Transverse colon (tissue), 4 donors: ENCODE results near the gene ST3GAL4. TPM values are rescaled to one million over a fixed set of nuclear protein-coding genes. Genes with fewer than 3 reads are reported as not detected.
A peak's percentile ranks its signal among the peaks of the same experiment; 100 is the strongest.
"Not testable (repeated sequence)": the region's sequence is repeated elsewhere in the genome, so short reads cannot be mapped to it uniquely, and the experiment has no call there.

Experiments used
- DNase-seq: peaks from one replicate; pipeline ENCODE4 v3.0.0-alpha.2; 2019
- H3K27ac ChIP-seq, 4 donors: fragments of 200-600 bp; sonication (generic); 2 replicates each; pipeline ENCODE4 v1.5.1; 2016 to 2018; ENCODE audit warnings: inconsistent platforms in 4 of 4
- H3K27me3 ChIP-seq: fragments of 200-600 bp; sonication (generic); 2 replicates; pipeline ENCODE4 v1.5.1; 2017; ENCODE audit warnings: inconsistent platforms
- H3K36me3 ChIP-seq, 4 donors: fragments of 200-600 bp; sonication (generic); 2 replicates each; pipeline ENCODE4 v1.5.1; 2017 to 2019; ENCODE audit warnings: inconsistent platforms in 4 of 4
- H3K4me1 ChIP-seq, 4 donors: fragments of 200-600 bp; sonication (generic); 2 replicates each; pipeline ENCODE4 v1.5.1; 2017 to 2020; ENCODE audit warnings: inconsistent platforms in 4 of 4
- H3K4me3 ChIP-seq, 4 donors: fragments of 200-600 bp; sonication (generic); 1 replicate in 1 of 4; 2 replicates in 3 of 4; pipeline versions ENCODE4 v1.5.1 to v1.6.1; 2017 to 2019; ENCODE audit warnings: inconsistent platforms in 4 of 4
- H3K9me3 ChIP-seq, 2 donors: fragments of 200-600 bp; sonication (generic); 2 replicates each; pipeline ENCODE4 v1.5.1; 2017 to 2019; ENCODE audit warnings: inconsistent platforms in 2 of 2
- EP300 ChIP-seq: sonication (generic); formaldehyde crosslinking; IDR thresholded peaks from one replicate; pipeline ENCODE4 v1.6.1; 2017; ENCODE audit warnings: antibody characterized with exemption, low read depth
- POLR2A ChIP-seq: fragments of 450-650 bp; IDR thresholded peaks from one replicate; pipeline ENCODE4 v1.6.1; 2016; ENCODE audit warnings: antibody characterized with exemption, mild to moderate bottlenecking, moderate library complexity
- POLR2AphosphoS5 ChIP-seq, 3 donors: sonication (generic); formaldehyde crosslinking; IDR thresholded peaks; one replicate each; pipeline ENCODE4 v1.6.1; 2016; ENCODE audit warnings: antibody characterized with exemption in 3 of 3
- WGBS, 2 donors: methylation state at CpG; one replicate each; pipeline ENCODE4 v1.1.5; 2018; ENCODE audit warnings: low coverage in 1 of 2; 5-methylcytosine and 5-hydroxymethylcytosine counted together
- in situ Hi-C, 4 donors: fragments of 200-750 bp; cut with MboI; loops; one replicate each; pipeline versions ENCODE4 v1.15.0 to v1.15.1; 2017; ENCODE audit warnings: low sequenced_read_pairs in 3 of 4, low pct_ligation_motif_present in 1 of 4, low pct_unique_long_range_greater_than_20kb in 1 of 4
- intact Hi-C: fragments of 100-400 bp; cut with DNase I; formaldehyde crosslinking; loops from one replicate; pipeline ENCODE4 v1.15.1; 2023; ENCODE audit warnings: low total_unique reads
- total RNA-seq, 4 donors: library from RNA; depleted of rRNA; stranded (reverse); fragments of >200 nt; gene quantifications; one replicate each; pipeline ENCODE4 v1.1.0, GENCODE V29; 2016
- TF ChIP-seq, protein P1 (sequence below), 5 experiments: fragments of 200-600 bp in 3 of 5; fragments of 450-650 bp in 2 of 5; sonication (generic) in 3 of 5; IDR thresholded peaks; 1 replicate in 2 of 5; 2 replicates in 3 of 5; pipeline ENCODE4 v1.5.1; 2016 to 2017; ENCODE audit warnings: antibody characterized with exemption in 5 of 5, inconsistent platforms in 3 of 5, mild to moderate bottlenecking in 2 of 5, moderate library complexity in 1 of 5

ST3GAL4 gene
- total RNA-seq, 4 donors from 2014 or later = 26.1 to 206 (median 166) TPM

DNA sequence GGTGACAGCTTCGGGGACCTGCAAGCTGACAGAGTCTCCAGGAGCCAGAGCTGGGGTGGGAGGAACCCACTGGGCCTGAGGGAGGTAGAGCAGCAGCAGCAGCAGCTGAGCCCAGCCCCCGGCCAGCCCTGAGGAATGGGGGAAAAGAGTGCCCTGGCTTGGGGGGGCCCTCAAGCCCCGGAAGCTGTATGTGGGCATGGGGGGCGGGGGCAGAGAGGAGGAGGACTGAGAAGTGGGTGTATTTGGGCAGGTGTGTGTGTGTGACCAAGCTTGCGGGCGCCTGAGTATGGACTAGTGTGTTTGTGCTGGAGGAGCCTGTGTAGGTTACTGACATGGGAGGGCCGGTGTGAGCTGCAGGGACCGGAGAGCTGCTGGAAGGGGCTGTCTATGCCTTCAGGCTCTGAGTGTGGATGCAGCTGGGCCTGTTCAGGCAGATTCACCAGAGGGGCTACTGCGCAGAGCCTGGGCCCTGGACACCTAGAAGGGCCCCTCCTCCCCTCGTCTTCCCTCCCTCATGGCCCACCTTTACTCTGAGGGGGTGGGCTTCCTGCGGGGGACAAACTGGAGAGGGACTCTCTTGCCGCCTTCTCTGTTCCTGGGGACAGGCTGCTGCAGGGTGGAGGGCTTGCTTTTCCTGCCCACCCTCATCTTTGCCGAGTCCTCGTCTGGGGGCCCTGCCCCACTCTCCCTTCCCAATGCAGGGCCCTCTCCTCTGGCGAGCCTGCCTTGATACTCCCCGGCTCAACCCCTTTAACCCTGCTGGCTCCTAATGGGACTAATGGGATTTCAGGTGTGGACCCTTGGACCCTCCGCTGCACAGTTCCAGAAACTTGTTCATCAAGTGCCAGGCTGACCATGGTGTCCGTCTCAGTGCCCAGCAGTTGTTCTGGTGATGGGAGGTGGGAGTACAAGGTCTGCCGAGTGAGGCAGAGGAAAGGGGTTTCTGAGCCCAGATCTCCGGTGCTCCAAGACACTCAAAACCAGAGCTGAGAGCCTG, 28.2 kb downstream of the ST3GAL4 start:
- Histone ChIP-seq H3K9me3 (no peaks in the 10 kb centered on the region), H3K36me3 (no peaks in the 10 kb centered on the region), H3K4me3 (no peak overlapping the region), H3K27me3 (no peaks in the 10 kb centered on the region), H3K27ac (peak overlapping the region in 2 of 4 donors; percentile 5 to 15), H3K4me1 (peaks cover 9 to 30% (median 13%) of the 10 kb centered on the region in 4 donors)
- TF ChIP-seq, protein P1, sequence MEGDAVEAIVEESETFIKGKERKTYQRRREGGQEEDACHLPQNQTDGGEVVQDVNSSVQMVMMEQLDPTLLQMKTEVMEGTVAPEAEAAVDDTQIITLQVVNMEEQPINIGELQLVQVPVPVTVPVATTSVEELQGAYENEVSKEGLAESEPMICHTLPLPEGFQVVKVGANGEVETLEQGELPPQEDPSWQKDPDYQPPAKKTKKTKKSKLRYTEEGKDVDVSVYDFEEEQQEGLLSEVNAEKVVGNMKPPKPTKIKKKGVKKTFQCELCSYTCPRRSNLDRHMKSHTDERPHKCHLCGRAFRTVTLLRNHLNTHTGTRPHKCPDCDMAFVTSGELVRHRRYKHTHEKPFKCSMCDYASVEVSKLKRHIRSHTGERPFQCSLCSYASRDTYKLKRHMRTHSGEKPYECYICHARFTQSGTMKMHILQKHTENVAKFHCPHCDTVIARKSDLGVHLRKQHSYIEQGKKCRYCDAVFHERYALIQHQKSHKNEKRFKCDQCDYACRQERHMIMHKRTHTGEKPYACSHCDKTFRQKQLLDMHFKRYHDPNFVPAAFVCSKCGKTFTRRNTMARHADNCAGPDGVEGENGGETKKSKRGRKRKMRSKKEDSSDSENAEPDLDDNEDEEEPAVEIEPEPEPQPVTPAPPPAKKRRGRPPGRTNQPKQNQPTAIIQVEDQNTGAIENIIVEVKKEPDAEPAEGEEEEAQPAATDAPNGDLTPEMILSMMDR (IDR thresholded peaks at IDR 0.05) = no peak
- TF ChIP-seq POLR2A = no peak
- no peak for TF ChIP-seq POLR2AphosphoS5 (IDR thresholded peaks at IDR 0.05)
- no peak for TF ChIP-seq EP300
- in situ Hi-C loops (no loop called here), intact Hi-C loops (no loop called here)
- DNase-seq = no peak
- WGBS, 2 donors = 77 to 100% methylated on average over 1 to 19 of the region's 20 CpGs

DNA sequence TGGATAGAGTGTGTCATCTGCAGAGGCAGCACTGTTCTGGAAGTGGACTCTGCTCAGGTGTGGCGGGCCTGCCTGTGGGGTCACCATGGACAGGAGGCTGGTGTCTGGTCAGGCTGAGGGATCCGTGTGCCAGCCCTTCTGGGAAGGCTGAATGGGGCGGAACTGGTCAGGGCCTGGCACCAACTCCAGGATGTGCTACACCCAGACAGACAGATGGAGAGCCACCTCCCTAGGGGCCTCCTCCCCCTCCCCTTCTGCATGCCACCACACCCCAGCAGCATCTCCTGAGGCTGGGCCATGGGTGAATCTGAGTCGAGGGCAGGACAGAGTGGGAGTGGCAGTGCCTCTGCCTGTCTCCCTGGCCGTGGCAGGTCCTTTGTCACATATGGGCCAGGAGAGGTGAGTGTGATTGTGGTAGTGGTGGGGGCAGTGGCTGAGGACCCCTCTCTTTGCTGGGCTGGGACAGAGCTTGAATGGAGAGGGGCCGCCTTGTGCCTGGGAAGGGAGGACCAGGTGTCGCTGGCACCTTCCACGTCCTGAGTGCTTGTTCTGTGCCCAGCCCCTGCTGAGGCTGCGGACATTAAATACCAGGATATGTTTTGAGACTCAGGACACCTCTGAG, 29.1 kb downstream of the ST3GAL4 start:
- intact Hi-C loops (no loop called here), in situ Hi-C loops (no loop called here)
- peak overlapping the region in 2 of 4 donors; percentile 34 to 66 for H3K27ac ChIP-seq
- H3K27me3 ChIP-seq = no peaks in the 10 kb centered on the region
- no peak overlapping the region for H3K4me3 ChIP-seq
- H3K4me1 ChIP-seq = peaks cover 9 to 30% (median 13%) of the 10 kb centered on the region in 4 donors
- TF ChIP-seq POLR2A (peak; percentile 30), POLR2AphosphoS5 (IDR thresholded peaks at IDR 0.05) (peak in 1 of 3 donors; percentile 45)
- TF ChIP-seq, protein P1 (IDR thresholded peaks at IDR 0.05) = no peak
- 79 to 100% methylated on average over 1 to 7 of the region's 9 CpGs for WGBS, 2 donors
- DNase-seq = peak; percentile 64
- H3K36me3 ChIP-seq = no peaks in the 10 kb centered on the region
- no peaks in the 10 kb centered on the region for H3K9me3 ChIP-seq

DNA sequence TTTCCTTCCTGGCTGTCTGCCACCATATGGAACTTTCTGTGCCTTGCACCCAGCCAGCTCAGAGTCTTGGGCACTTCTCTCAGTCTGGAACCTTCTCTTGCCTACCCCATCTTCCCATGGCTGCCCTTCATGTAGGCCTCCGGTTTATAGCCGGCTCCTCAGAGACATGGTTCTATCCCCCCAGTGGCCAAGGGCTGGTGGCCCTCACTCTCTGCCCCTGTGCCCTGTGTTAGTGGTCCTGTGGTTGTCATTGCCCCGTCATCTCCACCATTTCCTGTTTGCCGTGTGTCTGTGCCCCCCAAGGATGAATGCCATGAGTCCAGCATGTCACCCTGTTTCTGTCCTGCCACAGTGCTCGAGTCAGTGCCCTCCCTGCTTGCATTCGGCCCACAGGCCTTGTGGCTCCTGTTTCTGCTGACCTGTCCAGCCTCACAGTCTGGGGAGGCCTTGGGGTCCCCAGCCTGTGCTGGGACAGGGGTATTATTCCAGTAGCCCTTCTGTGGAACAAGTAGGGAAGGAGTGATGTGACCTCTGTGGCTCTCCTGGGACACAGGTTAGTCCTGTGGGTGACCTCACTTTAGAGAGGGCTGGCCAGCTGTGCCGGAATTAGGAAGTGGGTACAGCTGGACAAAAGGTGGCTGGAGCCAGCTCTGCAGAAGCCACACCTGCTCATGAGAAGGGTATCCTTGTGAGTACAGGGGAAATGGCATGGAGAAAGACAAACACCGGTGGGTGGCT, 30.7 kb downstream of the ST3GAL4 start:
- DNase-seq = no peak
- intact Hi-C loops (no loop called here), in situ Hi-C loops (no loop called here)
- peak overlapping the region; percentile 17 to 66 (median 53) for H3K27ac ChIP-seq
- 66 to 100% methylated on average over 2 to 8 of the region's 8 CpGs for WGBS, 2 donors
- no peak overlapping the region for H3K4me3 ChIP-seq
- no peaks in the 10 kb centered on the region for H3K36me3 ChIP-seq
- TF ChIP-seq POLR2A = no peak
- TF ChIP-seq, protein P1 (IDR thresholded peaks at IDR 0.05) = no peak
- no peak for TF ChIP-seq EP300
- no peak for TF ChIP-seq POLR2AphosphoS5 (IDR thresholded peaks at IDR 0.05)
- H3K9me3 ChIP-seq = no peaks in the 10 kb centered on the region
- peaks cover 9 to 30% (median 13%) of the 10 kb centered on the region in 4 donors for H3K4me1 ChIP-seq
- H3K27me3 ChIP-seq = no peaks in the 10 kb centered on the region

DNA sequence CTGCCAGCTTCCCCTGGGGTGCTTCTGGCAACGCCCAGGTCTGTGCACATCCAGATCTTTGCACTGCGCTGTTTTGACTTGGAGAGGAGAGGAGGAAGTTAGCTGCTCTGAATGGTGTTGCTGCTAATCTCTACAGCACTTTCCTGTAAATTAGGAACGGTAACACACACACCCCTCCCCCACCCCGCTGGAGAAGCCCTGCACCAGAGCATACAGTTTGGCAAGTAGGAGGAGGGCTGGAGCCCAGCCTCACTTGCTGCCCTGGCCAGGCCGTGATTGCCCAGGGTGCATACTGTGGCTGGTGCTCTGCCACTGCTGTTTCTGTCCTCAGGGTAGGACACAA, 31.2 kb downstream of the ST3GAL4 start:
- peak overlapping the region in 3 of 4 donors; percentile 53 to 66 (median 53) for H3K27ac ChIP-seq

More for the DNA sequence above, 31.2 kb downstream of the ST3GAL4 start:
- WGBS, 2 donors = 13% methylated on average over 5 of the region's 5 CpGs; no CpG with 5 or more reads in 1 of the 2 donors
- H3K9me3 ChIP-seq, H3K36me3 ChIP-seq, in situ Hi-C loops, H3K27me3 ChIP-seq, H3K4me3 ChIP-seq, intact Hi-C loops: not testable (repeated sequence)
- peak; percentile 63 for DNase-seq
- peak; percentile 15 for TF ChIP-seq POLR2A
- peaks cover 9 to 32% (median 13%) of the 10 kb centered on the region in 4 donors for H3K4me1 ChIP-seq
